Mammary epithelial cell (primary cell): Measurements from ENCODE around the gene PERP.

ENCODE experiments used
- EZH2 ChIP-seq: IDR thresholded peaks from 2 replicates; pipeline ENCODE4 v1.6.1; 2012; ENCODE audit warnings: low read length, inconsistent platforms, borderline replicate concordance
- TF ChIP-seq, protein P1 (sequence below), 2 donors: IDR thresholded peaks in 1 of 2; conservative IDR thresholded peaks in 1 of 2; 2 replicates each; pipeline ENCODE4 v1.5.1; 2011 to 2012; ENCODE audit warnings: inconsistent platforms in 2 of 2, low read length in 2 of 2, mild to moderate bottlenecking in 2 of 2, control low read depth in 1 of 2, low read depth in 1 of 2; ENCODE audit not compliant: insufficient read depth in 1 of 2; ENCODE audit errors: extremely low read depth in 1 of 2

DNA sequence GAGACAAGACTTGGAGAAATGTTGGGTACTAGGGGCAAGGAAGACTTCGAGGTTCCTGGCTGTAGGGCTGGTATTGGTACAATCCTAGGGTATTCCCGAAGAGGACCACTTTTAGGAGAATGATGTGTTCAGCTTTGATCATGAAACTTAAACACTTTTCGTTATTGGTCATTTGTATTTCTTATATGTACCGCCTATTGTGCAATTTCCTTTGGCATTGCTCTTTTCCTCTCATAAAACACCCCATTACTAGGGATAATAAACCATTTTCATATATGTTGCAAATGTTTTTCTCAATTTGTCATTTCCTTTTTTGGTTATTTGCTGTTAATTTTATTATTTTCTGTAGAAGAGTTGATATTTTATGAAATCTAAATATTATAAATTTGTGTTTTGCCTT is 35.6 kb upstream of the PERP start:
- TF ChIP-seq, protein P1, sequence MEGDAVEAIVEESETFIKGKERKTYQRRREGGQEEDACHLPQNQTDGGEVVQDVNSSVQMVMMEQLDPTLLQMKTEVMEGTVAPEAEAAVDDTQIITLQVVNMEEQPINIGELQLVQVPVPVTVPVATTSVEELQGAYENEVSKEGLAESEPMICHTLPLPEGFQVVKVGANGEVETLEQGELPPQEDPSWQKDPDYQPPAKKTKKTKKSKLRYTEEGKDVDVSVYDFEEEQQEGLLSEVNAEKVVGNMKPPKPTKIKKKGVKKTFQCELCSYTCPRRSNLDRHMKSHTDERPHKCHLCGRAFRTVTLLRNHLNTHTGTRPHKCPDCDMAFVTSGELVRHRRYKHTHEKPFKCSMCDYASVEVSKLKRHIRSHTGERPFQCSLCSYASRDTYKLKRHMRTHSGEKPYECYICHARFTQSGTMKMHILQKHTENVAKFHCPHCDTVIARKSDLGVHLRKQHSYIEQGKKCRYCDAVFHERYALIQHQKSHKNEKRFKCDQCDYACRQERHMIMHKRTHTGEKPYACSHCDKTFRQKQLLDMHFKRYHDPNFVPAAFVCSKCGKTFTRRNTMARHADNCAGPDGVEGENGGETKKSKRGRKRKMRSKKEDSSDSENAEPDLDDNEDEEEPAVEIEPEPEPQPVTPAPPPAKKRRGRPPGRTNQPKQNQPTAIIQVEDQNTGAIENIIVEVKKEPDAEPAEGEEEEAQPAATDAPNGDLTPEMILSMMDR (conservative IDR thresholded peaks at IDR 0.05 in 1 of 2, IDR thresholded peaks at IDR 0.05 in 1 of 2; ENCODE audit: extremely low read depth in 1 of 2, insufficient read depth in 1 of 2, low read depth in 1 of 2, low read length in 2 of 2): no peak
- no peak for TF ChIP-seq EZH2
